Bone marrow (tissue), 2 donors: Measurements from ENCODE around the gene ANXA10.
"Not testable (repeated sequence)": the region's sequence is repeated elsewhere in the genome, so short reads cannot be mapped to it uniquely, and the experiment has no call there.

Experiments used
- DNase-seq, 2 donors: peaks; one replicate each; lab custom pipeline; 2025; lab: John Stamatoyannopoulos, UW

ANXA10 gene

DNA sequence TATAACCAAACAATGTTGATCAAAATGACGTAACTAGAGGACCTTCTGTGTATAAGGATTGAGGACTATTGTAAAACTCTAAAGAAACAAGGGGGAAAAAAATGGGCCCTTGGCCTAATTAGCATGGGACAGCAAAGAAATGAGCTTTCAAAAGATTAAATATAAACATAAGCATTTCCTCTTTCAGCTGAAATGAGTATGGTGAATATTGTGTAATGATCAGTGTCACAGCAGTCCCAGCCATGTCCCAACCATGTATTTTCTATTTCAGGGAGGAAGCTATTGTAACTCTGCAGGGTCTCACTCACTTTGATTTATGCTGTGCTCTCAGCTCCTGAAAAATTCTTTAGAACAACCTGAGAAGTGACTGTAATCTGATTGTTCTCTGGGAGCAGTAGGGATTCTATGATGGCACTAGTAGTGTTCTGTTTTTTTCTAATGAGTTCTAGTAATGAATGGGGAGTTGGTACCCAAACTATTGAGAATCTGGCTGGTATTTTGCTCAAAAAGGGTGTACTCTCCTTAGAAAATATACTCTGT is 25.8 kb downstream of the ANXA10 start:
- DNase-seq: no peak

- DNase-seq: no peak
Observed at GRCh38 chr4:168119100-168119499, 26.8 kb downstream of the ANXA10 start.

DNA sequence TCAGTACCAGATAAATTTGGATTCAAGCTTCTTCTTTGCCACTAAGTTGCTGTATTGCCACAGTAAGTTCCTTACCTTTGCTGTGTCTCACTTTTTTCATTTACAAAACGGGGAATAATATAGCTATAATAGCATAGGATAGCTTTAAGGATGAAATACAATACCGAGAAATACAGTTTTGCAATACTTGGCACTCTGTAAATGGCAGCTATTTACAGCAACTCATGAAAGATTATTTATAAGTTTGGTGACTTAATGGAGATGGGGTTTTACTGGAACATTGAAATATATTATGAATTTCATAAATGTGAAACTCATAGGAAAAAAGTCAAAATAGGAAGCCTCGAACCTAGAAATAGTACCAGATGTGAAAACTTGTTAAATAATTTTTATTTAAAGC is 27.6 kb downstream of the ANXA10 start:
- DNase-seq: no peak

DNA sequence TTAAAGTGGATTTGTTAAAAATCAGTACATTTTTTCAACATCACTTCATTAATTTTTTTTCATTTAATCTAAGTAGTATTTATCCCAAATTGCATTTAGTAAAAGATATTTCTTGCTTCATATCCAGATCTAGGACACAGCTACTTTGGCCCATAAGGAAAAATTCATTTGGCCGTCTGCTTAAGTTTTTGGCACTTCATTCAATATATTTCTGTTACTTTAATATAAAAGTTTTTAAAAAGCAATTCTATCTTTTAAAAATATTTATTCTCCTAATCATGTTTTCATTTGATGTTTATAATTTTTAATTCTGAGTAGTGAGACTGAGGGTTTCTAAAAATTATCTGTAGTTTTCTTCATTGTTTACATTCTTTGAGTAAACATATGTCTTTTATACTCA is 28.5 kb downstream of the ANXA10 start:
- DNase-seq: no peak

GRCh38 chr4:168124008-168124641 is 31.8 kb downstream of the ANXA10 start:
- DNase-seq: no peak

DNA sequence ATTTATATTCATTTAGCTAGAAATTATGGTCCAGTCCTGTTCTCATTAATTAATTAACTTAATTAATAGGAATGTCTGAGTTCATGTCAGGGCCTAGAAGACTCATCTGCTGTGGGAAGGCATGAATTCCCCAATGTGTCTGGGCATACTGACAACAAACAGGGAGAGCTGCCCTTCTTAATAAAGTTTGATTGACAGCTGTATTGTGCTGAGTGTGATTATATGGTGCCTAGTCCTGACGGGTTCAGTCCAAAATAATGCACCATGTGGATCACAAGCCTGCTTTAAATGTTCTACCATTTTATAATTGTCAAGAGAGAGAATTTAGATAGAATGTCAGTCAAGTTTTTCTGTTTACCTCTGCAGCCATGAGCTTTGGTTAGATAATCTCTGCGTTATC is 34.6 kb downstream of the ANXA10 start:
- no peak for DNase-seq

DNA sequence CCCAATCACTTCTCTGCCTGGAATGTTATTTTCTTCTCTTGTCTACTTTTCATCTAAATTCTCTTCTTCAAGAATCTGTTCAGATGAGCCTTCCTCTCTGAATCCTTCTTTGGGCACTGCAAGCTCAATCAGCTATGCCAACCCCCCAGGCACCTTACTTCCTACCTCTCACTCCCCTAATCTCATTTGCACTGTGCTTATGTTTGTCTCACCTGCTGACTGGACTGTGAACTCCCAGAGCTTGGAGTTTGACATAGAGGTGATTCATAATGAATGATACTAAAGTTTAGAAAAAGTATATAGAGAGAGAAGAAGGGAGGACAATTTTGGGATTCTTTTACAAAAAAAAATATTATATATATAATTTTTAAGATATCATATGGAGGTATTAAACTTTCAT is 36.3 kb downstream of the ANXA10 start:
- no peak for DNase-seq

- no peak for DNase-seq
Observed at GRCh38 chr4:168129046-168129772, 36.9 kb downstream of the ANXA10 start.

DNA sequence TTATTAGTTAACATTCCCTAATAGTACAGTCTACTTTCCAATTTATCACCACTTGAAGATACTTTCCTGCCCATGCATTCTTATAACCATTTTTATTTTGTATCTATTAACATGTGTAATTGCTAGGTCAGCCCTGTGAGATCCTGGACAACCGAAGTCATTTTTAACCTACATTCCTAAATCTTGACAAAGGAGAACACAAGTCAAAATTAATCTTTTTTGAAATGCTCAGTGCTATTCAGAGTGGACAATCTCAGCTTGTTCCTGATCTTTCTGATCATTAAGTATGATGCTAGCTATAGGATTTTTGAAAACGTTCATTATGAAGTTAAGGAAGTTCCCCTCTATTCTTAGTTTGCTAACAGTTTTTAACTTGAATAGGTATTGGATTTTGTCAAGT is 37.5 kb downstream of the ANXA10 start:
- DNase-seq: no peak

- DNase-seq: no peak
Observed at GRCh38 chr4:168131196-168131595, 38.9 kb downstream of the ANXA10 start.

DNA sequence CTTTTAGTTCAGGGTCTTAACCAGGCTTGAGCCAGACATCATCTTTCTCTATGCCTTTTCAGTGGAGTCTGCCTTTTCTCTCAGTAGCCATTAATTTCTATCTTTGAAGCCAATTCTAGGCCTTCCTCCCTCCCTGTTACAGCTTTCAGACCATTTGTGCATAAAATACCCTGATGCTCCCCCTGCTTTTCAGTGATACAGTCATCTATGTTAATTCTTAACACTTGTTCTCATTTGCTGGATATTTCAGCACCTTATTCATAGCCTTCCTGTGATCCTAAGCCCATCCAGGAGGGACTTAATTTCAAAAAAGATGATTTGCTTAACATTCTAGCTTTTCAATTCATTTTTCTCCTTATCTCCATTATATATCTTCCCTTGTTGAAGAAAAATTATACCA is 42.3 kb downstream of the ANXA10 start:
- DNase-seq: no peak

GRCh38 chr4:168135860-168136259 is 43.5 kb downstream of the ANXA10 start:
- DNase-seq: not testable (repeated sequence)

DNA sequence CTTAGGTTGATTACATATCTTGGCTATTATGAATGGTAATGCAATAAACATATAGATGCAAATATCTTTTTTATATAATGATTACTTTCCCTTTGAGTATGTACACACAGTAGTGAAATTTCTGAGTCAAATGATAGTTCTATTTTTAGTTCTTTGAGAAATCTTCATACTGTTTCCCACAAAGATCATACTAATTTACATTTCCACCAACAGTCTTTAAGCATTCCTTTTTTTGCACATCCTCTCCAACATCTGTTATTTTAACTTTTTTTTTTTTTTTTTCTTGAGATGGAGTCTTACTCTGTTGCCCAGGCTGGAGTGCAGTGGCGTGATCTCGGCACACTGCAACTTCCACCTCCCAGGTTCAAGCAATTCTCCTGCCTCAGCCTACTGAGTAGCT is 45.4 kb downstream of the ANXA10 start:
- DNase-seq: not testable (repeated sequence)

- no peak for DNase-seq
Observed at GRCh38 chr4:168138143-168138542, 45.8 kb downstream of the ANXA10 start.

- DNase-seq: no peak
Observed at GRCh38 chr4:168139336-168139735, 47.0 kb downstream of the ANXA10 start.

DNA sequence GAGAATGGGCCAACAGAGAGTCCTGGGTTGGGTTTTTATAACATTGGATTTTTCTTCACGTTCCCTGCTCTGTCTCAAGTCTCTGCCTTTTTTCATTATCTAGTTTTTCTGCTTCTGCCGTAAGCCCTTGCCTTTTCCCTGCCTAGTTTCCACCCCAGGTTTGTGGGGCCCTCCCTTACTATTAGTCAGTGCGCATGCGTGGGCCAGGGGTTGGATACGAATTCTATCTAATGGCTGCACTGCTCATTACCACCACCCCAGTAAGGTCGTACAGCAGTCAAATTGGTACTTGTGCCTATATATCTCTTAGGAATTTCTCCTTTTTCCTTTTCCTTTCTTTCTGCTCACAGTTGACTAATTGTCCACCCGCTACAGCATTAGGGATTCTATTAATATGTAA is 49.4 kb downstream of the ANXA10 start:
- DNase-seq: no peak

DNA sequence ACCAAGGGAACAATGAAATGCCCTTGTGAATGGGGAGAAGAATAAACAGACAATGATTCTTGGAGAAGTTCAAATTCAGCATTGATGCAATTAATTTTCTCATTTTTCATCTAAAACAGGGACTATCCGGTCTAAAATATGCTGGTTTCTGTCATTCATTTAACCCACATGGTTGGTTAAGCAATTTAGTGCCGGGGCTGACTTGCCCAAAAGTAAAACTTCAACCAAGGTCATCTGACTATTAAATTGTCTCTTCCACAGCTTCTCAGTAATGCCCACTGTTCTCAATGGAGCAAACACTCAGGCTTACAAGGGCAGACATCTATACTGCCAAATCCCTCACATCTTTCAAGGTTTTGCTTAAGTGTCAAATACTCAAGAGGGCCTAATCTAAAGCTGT is 51.3 kb downstream of the ANXA10 start:
- DNase-seq: no peak

DNA sequence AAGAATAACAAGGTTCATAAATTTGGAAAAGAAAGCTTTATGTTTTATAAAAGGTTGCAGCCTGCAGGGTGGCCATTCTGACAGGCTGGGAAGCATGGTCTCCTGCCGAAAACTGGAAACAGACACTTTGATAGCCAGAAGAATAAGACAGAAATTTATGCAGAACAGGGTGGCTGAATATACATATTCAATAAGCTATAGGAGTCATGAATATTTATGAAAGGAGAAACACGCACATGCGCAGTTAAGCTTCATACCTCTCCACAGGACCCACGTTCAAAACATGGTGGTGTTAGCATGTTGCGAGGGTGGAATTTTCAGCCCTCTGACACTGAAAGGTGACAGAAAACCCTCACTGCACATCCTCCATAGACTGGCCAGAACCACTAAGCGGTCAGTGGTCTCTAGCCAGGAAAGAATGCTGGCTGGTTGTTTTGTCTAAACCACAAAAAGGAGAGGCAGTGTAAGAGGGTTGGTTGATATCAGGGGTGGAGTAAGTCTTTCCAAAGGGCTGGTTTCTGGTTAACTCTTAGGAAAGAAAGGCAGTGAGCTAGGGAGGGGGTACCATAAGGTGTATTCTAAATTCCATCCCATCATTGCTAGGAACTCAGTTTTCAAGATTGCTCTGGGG is 58.2 kb downstream of the ANXA10 start:
- DNase-seq: no peak

DNA sequence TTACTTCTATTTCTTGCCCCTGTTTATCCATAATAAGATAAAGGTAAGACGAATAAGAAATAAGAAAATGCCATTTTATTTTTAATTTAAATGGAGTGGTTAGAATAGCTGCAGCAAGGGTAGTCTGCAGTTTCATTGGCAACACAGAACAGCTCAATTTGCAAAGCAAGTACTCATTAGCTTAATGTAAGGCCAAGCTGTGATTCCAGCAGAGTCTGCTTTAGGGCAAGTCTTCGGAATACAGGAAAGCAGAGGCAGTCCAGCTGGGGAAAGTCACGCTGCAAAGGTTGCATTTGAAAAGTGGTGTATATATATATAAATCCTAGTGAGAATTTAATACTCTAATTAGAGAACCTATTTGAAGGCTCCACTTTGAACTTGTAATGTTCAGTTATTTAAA is 59.0 kb downstream of the ANXA10 start:
- no peak for DNase-seq

- DNase-seq: no peak
Observed at GRCh38 chr4:168152837-168153500, 60.6 kb downstream of the ANXA10 start.

- peak; percentile 7 to 29 for DNase-seq
Observed at GRCh38 chr4:168153596-168154440, 61.5 kb downstream of the ANXA10 start.
